Activated naive CD4-positive, alpha-beta T cell (primary cell): ENCODE measurements around the gene CUEDC1.

Experiments used
- DNase-seq, 4 experiments: peaks; one replicate each; lab custom pipeline; 2025; lab: John Stamatoyannopoulos, UW

The CUEDC1 gene

DNA sequence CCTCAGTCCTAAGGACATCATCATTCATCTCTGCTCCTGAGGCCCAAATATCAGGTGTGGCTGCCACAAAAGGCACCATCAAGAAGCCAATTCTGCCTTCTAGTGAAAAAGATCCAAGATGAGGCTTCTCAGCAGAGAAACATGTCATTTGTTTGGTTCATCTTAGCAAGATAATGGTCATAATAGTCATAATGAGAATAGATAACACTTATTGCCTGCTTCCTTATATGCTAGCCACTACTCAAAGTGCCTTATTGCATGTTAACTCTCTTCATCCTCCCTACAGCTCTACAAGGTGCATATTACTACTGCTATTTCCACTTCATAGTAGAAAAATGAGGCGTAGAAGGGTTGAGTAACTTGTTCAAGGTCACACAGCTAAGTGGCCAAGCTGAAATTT lies 60.4 kb downstream of the CUEDC1 start:
- DNase-seq: no peak

DNA sequence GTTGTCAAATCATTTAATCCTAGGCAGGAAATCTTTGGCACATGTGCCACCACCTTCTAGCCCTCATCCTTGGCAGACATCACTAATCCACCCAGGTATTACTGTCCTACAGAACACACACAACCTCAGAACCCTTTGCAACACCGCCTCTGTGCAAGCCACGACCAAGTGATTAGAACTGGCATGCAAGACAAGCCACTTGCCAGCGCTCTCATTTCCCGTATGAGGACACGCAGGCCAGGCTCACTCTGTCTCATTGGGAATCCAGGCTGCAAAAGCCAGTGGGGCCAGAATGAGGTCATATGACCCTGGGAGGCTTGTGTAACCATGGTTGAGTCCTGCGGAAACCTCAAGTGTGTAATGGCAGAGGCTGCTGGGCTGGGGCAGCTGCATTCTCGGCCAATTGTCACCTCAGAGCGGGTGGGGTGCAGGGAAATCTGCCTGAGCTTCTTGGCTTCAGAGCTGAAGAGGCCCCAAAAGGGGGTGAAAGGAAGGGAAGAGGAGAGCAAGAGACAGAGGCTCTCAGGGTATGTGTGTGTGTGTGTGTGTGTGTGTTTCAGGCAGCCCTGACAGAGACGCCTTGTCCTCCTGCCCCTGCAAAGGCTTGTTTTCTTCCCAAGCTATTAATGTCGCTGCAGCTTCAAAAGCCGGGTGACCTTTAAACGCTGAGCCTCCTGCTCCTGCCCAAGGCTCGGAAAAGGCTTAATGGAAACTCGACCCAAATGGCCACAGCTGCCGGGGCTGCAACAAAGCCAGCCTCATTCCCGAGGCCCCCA lies 62.2 kb downstream of the CUEDC1 start:
- no peak for DNase-seq

DNA sequence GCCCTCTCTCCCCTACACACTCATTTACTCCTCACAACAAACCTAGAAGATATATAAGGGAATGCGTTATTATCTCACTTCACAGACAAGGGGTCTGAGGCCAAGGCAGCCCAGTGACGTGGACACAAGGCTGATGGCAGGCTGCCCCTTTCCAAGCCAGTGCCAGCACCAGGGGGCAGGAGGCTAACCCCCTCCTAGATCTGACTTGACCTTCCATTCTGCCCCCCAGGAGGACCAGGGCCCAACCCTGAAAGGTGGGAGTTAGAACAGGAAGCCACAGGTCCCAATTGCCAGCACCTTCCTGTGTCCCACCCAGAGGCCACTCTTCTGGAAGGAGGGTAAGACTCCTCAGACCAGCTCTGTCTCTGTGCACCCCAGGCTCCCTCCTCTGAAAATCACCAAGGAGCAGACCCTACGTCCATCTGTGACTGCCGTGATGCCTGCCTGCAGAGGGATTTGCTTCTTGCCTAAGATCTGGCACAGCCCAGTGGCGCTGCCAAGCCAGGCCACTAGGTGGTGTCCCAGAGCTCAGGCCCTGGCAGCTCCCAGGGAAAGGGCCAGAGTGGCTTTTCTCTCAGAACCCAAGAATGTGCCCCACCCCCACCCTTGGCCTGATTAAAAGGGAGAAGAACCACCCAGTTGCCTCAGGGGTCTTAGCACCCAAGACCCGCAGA lies 62.9 kb downstream of the CUEDC1 start:
- DNase-seq: peak; percentile 31 to 77 (median 66)

DNA sequence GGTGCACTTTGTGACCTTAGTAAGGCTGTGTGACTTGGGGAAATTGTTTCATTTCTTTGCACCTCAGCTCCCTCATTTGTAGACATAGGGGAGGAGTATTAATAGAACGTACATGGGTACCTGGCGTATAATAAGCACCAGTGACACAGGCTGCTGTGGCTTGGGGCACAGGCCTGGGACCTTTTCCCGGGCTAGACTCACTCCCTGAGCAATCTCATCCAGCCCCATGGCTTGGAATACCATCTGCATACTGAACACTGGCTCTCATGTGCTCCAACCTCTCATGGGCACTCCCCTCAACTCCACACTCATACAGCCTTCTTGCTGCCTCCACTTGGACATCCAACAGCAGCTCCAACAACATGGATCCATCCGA lies 64.4 kb downstream of the CUEDC1 start:
- DNase-seq: no peak

DNA sequence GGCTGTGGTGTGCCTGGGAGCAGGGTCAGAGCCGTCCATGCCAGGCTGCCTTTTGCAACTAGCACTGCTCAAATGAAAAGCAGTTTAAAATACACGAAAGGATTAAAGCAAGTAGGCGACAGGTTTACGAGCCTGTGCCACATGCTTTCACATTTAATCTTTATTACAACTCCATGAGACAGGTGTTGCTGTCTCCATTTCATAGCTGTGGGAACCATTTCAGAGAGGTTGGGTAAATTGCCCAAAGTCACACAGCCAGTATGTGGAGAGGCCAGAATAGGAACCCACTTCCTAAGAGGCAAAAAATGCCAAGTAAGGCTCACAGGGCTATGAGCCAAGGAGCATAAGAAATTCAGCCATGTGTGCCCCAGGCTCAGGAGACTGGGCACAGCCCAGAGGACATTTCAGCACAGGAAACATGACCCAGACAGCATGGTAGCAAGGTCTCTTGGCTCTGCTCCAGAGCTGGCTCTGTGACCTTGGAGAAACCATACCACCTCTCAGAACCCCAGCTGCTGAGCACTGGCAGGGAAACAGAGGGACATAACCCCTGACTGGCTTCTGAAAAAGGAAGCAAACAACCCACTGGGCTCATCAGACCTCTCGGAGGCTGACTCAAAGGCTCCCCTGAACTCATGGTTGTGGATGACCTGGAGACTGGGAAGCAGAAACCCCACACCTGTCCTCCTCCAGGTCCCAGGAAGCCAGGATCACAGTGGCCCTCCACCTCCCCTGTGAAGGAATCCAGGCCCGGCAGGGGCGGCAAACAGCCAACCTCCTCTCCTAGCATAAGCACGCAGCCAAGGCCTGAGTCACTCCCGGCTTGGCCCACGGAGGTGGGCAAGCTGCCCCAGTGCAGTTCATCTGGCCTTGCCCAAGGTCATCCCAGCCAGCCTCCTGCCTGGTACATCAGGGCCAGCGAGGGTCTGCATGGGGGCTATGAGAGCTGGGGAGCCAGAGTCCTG lies 65.0 kb downstream of the CUEDC1 start:
- DNase-seq: no peak

DNA sequence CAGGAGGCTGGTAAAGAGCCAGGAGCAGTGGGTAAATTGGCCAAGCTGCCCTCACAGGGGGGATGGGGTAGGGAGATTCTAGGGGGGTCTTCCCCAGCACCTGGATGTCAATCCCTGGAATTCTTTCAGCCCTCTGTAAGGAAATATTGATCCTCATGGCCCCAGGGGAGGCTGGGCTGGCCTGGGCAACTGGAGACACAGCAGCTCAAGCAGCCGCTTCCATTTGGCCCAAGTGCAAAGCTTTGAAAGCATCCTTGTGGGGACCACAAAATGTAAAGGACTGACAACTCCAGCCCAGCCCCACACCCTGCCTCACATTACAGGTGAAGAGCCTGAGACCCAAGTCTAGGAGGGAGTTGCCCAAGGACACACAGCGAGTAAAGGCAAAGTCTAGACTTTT lies 66.0 kb downstream of the CUEDC1 start:
- DNase-seq: no peak

DNA sequence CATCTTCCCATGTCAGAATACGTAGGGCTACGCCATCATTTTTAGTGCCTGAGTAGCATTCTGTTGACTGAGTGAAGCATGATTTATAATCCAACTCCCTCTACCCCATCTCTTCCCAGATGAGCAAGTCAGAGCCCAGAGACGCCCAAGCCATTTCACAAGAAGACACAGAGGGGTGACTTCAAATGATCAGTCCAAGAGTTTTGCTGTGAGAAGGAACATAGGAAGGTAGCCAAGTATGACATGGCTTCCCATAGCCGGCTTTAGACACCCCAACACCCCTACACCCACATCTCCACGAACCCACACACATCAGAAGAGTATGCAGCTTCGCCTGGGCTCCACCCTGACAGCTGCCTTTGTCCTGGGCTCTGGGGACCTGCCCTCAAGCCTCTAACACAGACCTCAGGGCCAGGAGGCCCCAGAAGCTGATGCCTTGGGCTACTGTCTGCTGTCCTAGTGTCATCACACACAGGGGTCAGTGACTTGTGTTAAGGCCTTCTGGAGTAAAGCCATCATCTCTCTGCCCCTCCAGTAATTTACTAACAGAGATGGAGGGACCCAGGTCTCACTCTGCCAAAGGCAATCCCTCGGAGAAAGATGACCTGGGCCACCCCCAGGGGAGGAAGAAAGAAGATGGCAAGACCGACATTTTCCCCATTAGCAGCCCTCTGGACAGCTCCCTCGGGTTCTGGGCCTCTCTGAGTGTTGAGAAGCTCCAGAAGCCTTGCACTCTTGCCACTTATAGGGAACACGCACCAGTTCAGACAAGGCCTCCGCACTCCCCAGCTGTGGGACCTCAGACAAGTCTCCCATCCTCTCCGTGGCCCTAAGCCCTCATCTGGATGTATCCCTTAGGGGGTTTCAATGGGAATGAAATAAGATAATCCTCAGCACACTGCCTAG lies 66.6 kb downstream of the CUEDC1 start:
- no peak for DNase-seq

DNA sequence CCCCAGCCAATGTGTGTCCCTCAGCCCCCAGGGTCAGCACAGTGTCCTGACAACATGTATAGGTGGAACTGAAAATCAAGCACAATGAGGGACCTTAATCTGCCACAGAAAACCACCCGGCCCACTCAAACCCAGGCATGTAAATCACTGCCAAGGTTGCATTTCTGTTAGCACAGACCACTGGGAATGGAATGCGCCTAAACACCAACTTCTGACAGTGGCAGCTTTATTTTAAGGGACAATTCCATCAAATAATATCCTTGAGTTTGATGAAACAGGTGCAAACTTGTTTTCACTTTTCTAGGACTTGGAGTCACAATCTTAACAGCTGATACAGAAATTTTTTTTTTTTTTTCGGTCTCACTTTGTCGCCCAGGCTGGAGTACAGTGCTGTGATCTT lies 68.1 kb downstream of the CUEDC1 start:
- no peak for DNase-seq

DNA sequence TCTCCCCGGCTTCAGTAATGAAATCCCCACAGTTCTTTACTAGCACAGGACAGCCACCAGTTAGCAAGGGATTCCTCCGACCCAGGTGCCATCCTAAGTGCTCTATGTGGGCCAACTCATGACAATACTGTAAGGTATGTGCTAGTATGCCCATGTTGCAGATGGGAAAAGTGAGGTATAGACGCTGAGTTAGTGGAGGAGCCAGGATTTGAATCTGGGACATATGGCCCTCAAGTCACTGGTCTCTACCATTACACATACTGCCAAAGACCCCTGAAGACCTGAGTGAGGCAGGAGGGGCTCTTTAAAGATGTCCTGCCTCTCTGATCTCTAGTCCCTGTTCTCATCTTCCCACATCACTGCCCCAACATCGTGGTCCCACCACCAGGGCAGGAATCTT lies 69.2 kb downstream of the CUEDC1 start:
- no peak for DNase-seq

DNA sequence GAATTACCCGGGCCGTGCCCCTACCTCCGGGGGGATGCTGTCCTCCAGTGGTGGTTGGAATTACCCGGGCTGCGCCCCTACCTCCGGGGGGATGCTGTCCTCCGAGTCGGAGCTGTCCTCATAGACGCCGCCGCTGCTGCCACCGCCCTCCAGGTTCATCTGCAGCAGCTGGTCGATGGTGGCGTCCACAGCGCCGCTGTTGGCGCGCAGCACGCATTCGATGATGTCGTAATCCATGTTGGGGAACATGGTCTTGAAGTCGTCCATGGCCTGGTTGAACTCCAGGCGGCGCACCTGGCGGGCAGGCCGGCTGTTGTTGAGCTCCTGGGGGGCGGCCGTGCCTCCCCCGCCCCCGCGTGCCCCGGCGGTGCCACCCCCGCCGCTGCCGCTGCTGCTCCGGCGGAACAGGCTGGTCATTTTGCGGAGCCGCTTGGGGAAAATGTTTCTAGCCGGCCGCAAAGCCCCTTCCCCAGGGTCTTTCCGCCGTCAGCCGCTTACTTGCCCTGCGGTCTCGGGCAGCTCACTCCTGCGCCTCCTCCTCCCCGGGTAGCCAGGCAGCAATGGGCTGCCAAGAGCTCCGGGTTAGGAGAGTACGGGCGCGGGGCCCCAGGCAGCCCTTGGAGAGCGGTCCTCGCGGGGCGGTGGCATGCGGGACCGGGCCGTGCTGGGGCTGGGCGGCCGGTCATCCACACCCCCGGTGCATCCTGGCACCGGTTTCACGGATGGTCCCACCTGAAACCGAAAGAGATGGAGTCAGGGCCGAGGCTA lies 69.9 kb downstream of the CUEDC1 start:
- no peak for DNase-seq

DNA sequence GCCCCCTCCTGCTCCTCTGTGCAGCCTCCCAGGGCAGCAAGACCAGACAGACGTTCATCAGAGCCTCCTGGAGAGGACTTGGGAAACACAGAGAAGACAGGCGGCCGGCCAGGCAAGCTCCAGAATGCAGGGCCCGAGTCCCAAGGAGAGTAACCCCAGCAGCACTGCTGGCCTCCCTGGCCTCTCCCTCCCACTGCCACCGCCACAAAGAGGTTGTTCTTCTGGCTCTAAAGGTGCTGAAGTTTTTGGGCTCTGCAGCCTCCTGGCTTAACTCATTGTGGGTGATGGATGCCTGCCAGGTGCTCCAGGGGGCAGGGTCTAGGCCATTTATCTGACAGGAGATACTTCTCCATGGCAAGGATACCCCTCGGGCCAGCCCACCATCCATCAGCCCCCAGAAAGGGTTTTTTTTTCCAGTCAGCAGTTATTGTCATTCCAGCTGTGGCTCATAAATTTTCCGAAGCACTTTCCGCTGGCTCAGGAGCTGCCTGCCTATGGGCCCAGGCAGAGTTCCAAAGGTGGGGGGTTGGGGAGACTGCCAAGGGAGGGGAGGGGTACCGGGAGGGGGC lies 73.3 kb downstream of the CUEDC1 start:
- DNase-seq: no peak

DNA sequence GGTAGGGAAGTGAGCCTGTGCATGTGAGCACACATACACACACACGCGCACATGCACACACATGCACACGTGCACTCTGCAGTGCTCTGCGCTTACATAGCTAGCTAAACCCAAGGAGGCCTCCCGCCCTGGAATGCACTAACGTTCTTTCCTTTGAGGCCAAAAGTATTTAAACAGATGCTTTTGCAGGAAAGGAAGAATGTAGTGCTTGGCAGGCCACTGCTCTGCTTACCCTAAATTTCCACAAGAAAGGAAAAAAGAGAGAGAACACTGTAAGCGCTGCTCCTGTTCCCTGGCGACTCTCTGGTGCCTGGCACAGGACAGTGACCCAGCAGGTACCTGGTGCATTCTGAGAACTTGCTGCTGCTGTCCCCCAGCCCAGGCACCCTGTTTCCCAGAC lies 74.1 kb downstream of the CUEDC1 start:
- DNase-seq: no peak

DNA sequence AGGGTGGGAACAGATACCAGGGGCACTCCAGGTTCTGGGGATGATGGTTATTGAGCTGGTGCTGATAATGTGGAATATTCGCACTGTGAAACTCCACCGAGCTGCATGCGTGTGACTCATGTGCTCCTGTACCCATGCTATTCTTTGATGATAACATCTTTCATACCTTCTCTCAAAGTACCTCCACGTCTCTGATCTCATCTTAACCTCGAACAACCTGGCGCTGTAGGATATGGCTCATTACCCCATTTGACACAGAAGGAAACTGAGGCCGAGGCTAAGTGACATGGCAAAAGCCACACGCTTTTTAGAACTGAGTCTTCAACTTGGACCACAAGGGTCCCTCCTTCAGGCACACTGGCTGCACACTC lies 75.1 kb downstream of the CUEDC1 start:
- no peak for DNase-seq

DNA sequence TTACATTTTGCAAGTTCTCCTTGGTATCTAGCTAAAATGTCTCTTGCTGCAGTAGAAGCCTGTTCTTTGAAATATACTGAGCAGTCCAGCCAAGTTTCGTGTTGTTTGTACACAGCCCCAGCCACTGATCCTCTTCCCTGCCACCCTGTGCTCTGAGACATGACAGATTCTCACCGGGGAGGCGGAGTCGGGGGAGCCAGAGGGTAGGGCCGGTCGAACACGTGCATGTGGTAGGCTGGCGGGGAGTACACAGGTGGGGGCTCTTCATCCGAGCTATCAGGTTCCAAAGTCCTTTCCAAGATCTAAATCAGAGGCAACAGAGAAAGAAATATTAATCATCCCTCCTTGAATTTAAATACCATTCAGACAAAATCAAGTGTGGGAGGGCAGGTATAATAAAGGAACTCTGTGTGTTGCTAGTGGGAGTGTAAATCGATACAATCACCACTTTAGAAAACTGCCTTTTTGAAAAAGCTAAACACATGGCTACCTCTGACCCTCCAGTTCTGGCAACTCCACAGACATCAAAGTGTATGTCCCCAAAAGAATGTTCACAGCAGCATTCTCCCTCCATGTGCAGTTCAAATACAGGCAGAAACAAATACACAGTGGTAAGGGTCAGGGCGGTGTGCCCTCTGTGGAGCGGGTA lies 75.7 kb downstream of the CUEDC1 start:
- no peak for DNase-seq

DNA sequence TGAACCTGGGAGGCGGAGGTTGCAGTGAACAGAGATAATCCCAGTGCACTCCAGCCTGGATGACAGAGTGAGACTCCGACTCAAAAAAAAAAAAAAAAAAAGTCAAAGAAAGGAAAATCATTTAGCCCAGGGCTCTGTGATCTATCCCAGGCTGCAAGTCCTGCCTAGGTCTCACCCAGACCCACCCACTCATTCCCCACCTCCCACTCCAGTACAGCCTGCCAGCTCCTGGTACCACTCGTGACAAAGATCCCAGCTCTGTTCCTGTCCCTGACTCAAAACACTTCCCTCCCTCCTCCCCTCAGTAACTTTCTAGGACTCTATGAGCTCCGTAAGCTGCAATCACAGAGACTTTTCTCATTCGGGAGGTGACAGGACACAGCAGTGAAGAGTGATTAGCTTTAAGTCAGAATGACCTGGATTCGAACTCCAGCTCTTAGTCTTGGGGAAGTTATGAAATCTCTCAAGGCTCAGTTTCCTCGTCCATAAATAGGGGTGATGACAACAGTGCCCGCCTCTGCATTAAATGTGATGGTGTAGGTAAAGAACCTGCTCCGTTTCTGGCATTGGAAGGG lies 77.3 kb downstream of the CUEDC1 start:
- no peak for DNase-seq

DNA sequence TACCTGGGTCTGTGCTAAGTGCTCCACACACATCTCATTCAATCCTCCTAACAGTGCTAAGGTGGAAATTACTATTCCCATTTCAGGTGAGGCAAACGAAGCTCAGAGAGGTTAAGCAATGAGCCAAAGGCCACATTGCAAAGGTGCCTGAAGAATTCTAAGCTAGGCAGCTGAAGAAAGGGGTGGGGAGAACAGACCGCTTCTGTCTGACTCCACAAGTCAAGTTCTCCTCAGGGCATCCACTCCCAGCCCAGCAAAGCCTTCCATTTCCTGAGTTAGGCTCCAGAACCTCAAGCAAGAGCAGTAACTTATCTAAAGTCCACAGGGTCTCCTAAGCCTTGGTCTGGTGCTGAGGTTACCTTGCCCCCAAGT lies 78.4 kb downstream of the CUEDC1 start:
- DNase-seq: no peak

DNA sequence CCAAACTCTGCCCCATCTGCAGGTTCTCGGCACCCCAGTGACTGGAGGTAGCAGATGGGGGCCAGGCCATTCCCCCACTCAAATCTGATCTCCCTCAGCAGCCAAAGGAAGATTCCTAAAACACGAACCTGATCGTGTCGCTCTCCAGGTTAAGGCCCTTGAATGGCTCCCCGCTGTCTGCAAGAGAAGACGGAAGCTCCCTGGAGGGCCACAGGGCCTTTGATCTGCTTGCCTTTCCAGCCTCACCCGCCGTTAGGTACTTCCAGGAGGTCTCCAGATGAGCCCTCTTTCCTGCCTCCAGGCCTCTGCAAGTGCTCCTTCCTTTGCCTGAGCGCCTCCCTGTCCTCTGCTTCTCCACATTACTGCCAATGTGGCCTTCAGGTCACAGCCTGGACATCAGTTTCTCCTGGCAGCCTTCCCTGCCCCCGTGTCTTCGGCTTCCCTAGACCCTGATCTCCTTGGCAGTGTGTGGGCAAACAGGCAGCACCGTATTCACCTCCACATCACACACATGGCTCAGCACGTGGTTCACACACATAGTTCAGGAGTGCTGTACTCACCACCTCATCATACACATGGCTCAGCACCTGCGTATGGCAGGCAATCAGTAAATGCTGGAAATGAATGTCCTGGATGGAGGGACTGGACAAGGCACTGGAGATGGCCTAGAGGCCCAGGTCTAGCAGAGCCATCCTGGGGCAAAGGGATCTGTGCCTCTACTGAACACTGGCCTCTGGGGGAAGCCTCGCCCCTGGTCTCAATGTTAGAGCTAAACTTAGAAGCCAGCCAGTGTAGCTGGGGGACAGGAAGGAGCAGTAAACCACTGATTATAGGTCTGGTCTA lies 79.0 kb downstream of the CUEDC1 start:
- DNase-seq: no peak

DNA sequence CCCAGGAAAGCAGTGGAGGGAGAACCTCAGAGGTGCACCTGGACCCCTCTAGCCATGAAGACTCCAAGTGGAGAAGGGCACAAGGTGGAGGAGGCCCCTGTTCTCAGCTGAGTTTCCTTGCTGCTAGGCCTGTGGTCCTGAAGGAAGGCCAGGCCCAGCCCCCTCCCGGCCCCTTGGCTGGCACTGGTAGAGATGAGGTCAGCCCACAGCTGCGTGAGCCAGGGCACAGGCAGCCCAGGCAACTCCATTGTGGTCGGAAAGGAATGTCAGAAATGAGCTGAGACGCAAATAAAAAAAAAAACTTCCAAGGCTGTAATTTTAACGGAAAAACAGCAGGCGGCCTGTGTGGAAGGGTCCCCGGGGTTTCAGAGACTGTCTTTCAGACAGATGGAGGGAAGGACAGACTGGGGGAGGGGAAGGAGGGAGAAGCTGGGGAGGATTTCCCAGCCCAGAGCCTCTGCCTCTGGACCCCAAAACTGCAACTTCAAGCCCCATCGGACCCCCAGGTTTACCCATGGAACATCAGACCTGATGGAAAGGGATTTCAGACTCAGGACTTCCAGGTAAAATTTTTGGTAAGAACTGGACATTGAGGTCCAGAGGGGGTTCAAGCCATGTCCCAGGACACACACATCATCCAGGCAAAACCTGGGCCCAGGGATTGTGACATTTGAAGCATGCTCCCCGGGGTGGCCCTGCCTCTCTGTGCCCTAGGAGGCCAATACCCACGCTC lies 79.8 kb downstream of the CUEDC1 start:
- DNase-seq: no peak
